Omental fat pad (tissue), 4 donors: ENCODE measurements around the gene RAB23. TPM values are rescaled to one million over a fixed set of nuclear protein-coding genes. Genes with fewer than 3 reads are reported as not detected.
"Not testable (repeated sequence)": the region's sequence is repeated elsewhere in the genome, so short reads cannot be mapped to it uniquely, and the experiment has no call there.

Source experiments
- ATAC-seq: fragments of 150-250 bp; one replicate; pipeline ENCODE4 v1.9.1; 2016; ENCODE audit warnings: mild to moderate bottlenecking, moderate library complexity; ENCODE audit not compliant: low FRiP score
- DNase-seq: peaks from one replicate; pipeline ENCODE4 v3.0.0-alpha.2; 2019; ENCODE audit warnings: low spot score
- CTCF ChIP-seq, 3 donors: fragments of 450-650 bp; IDR thresholded peaks; one replicate each; pipeline ENCODE4 v1.5.1; 2016 to 2017; ENCODE audit warnings: antibody characterized with exemption in 3 of 3, mild to moderate bottlenecking in 3 of 3, moderate library complexity in 2 of 3
- total RNA-seq, 4 donors: library from RNA; depleted of rRNA; stranded (reverse); fragments of >200 nt; gene quantifications; one replicate each; pipeline ENCODE4 v1.1.0, GENCODE V29; 2016

RAB23 gene
- total RNA-seq, 4 donors from 2014 or later: 3.0 to 10.6 (median 7.5) TPM

- no peak for DNase-seq
- no peak for ATAC-seq
Observed at GRCh38 chr6:57243954-57244353, 21.8 kb upstream of the RAB23 start.

GRCh38 chr6:57243526-57243925 is 21.4 kb upstream of the RAB23 start:
- not testable (repeated sequence) for ATAC-seq, DNase-seq

More at GRCh38 chr6:57243954-57244353, 21.8 kb upstream of the RAB23 start:
- TF ChIP-seq CTCF (IDR thresholded peaks at IDR 0.05): no peak

GRCh38 chr6:57242505-57242904 is 20.4 kb upstream of the RAB23 start:
- peak; percentile 83 for ATAC-seq
- no peak for TF ChIP-seq CTCF (IDR thresholded peaks at IDR 0.05)
- DNase-seq: no peak

GRCh38 chr6:57226221-57226620 is 4.1 kb upstream of the RAB23 start:
- ATAC-seq (no peak), DNase-seq (no peak)
- TF ChIP-seq CTCF (IDR thresholded peaks at IDR 0.05): no peak

GRCh38 chr6:57224769-57225515 is 2.8 kb upstream of the RAB23 start:
- no peak for DNase-seq
- no peak for ATAC-seq
- no peak for TF ChIP-seq CTCF (IDR thresholded peaks at IDR 0.05)

GRCh38 chr6:57222743-57223077 is 603 bp upstream of the RAB23 start:
- no peak for TF ChIP-seq CTCF (IDR thresholded peaks at IDR 0.05)
- DNase-seq: no peak
- no peak for ATAC-seq

GRCh38 chr6:57221191-57221935 is 744 bp downstream of the RAB23 start:
- no peak for TF ChIP-seq CTCF (IDR thresholded peaks at IDR 0.05)
- peak; percentile 85 for ATAC-seq

More at GRCh38 chr6:57221191-57221935, 744 bp downstream of the RAB23 start:
- no peak for DNase-seq
